H1 (cell line): ENCODE data around the gene USP17L15. TPM values are rescaled to one million over a fixed set of nuclear protein-coding genes. Genes with fewer than 3 reads are reported as not detected.
"Not testable (repeated sequence)": the region's sequence is repeated elsewhere in the genome, so short reads cannot be mapped to it uniquely, and the experiment has no call there.

Experiments
- CTCF ChIA-PET: fragments of 300-600 bp; sonication (Branson Sonifier 250); formaldehyde crosslinking; loops from one replicate; lab custom pipeline; 2021; ENCODE audit not compliant: partially characterized antibody; lab: Charles Lee
- POLR2A ChIA-PET: fragments of 300-600 bp; sonication (Branson Sonifier 250); formaldehyde crosslinking; loops from one replicate; lab custom pipeline; 2021; ENCODE audit warnings: inconsistent platforms; ENCODE audit not compliant: partially characterized antibody; lab: Charles Lee
- DNase-seq, 2 experiments: peaks; one replicate each; pipeline versions ENCODE4 v3.0.0 to v3.0.0-alpha.2; 2010 to 2022; ENCODE audit warnings: low spot score in 2 of 2, low read depth in 1 of 2, mixed read lengths in 1 of 2
- FAIRE-seq: peaks from 2 replicates; lab custom pipeline; 2011; peaks lifted over from hg19 to GRCh38; lab: Jason Lieb, UNC
- H2AFZ ChIP-seq: 2 replicates; pipeline ENCODE4 v1.8.1; 2012; ENCODE audit warnings: low read length, inconsistent platforms
- H2AK5ac ChIP-seq: 2 replicates; pipeline ENCODE4 v1.6.1; 2013; ENCODE audit warnings: low read depth, low read length
- H2BK120ac ChIP-seq: replicated peaks from 2 replicates; pipeline ENCODE3; 2013; ENCODE audit warnings: low read depth, low read length, inconsistent platforms
- H2BK12ac ChIP-seq: 2 replicates; pipeline ENCODE4 v1.6.1; 2013; ENCODE audit warnings: low read depth, low read length
- H2BK15ac ChIP-seq: 2 replicates; pipeline ENCODE4 v1.6.1; 2013; ENCODE audit warnings: low read length
- H2BK20ac ChIP-seq: 2 replicates; pipeline ENCODE4 v1.6.1; 2013; ENCODE audit warnings: low read length
- H2BK5ac ChIP-seq: 2 replicates; pipeline ENCODE4 v1.6.1; 2013; ENCODE audit warnings: low read depth, low read length
- H3K14ac ChIP-seq: 2 replicates; pipeline ENCODE4 v1.6.1; 2013; ENCODE audit warnings: inconsistent platforms; ENCODE audit not compliant: insufficient read length
- H3K18ac ChIP-seq: 2 replicates; pipeline ENCODE4 v1.6.1; 2013; ENCODE audit warnings: low read length; ENCODE audit errors: extremely low read depth
- H3K23ac ChIP-seq: 2 replicates; pipeline ENCODE4 v1.6.1; 2013; ENCODE audit warnings: inconsistent platforms; ENCODE audit not compliant: insufficient read length
- H3K23me2 ChIP-seq: 2 replicates; pipeline ENCODE4 v1.6.1; 2013; ENCODE audit warnings: low read depth, low read length
- H3K27ac ChIP-seq: 2 replicates; pipeline ENCODE4 v1.6.1; 2011; ENCODE audit warnings: low read depth, low read length, inconsistent platforms
- H3K27me3 ChIP-seq, 4 experiments: replicated peaks in 1 of 4; 1 replicate in 1 of 4; 2 replicates in 3 of 4; pipeline versions ENCODE4 v1.6.1 to v1.8.1; 2011 to 2013; ENCODE audit warnings: low read length in 3 of 4, mild to moderate bottlenecking in 3 of 4, inconsistent platforms in 2 of 4, mixed read lengths in 2 of 4, moderate library complexity in 1 of 4; ENCODE audit not compliant: control insufficient read depth in 3 of 4, insufficient read depth in 3 of 4; ENCODE audit errors: extremely low read depth in 1 of 4
- H3K36me3 ChIP-seq, 4 experiments: 2 replicates each; pipeline versions ENCODE4 v1.6.1 to v1.8.1; 2011 to 2013; ENCODE audit warnings: mild to moderate bottlenecking in 4 of 4, low read length in 3 of 4, moderate library complexity in 2 of 4, control low read depth in 1 of 4, inconsistent platforms in 1 of 4; ENCODE audit not compliant: insufficient read depth in 4 of 4, control insufficient read depth in 2 of 4
- H3K4ac ChIP-seq: replicated peaks from 2 replicates; pipeline ENCODE3; 2013; ENCODE audit warnings: low read length, low read depth, mixed read lengths, inconsistent platforms; ENCODE audit not compliant: insufficient read length
- H3K4me1 ChIP-seq, 4 experiments: replicated peaks in 1 of 4; 1 replicate in 1 of 4; 2 replicates in 3 of 4; pipeline versions ENCODE4 v1.6.1 to v1.8.1; 2011 to 2013; ENCODE audit warnings: low read length in 3 of 4, inconsistent platforms in 2 of 4, mixed read lengths in 1 of 4; ENCODE audit not compliant: insufficient read depth in 4 of 4, control insufficient read depth in 3 of 4
- H3K4me2 ChIP-seq, 2 experiments: 2 replicates each; pipeline versions ENCODE4 v1.6.1 to v1.8.1; 2011 to 2013; ENCODE audit warnings: low read depth in 2 of 2, low read length in 2 of 2, control low read depth in 1 of 2, inconsistent platforms in 1 of 2, mild to moderate bottlenecking in 1 of 2; ENCODE audit not compliant: insufficient read depth in 1 of 2
- H3K4me3 ChIP-seq, 4 experiments: fragments of 200-600, 300-600 bp in 1 of 4; sonication (generic), shearing (Covaris generic), sonication (Bioruptor Twin) in 1 of 4; 2 replicates each; pipeline versions ENCODE4 v1.5.1 to v1.8.1; 2011 to 2016; ENCODE audit warnings: low read length in 4 of 4, low read depth in 3 of 4, control low read depth in 2 of 4, inconsistent platforms in 2 of 4, mild to moderate bottlenecking in 2 of 4, mixed read lengths in 1 of 4, moderate library complexity in 1 of 4; ENCODE audit not compliant: insufficient read depth in 2 of 4; ENCODE audit errors: extremely low read depth in 1 of 4
- H3K56ac ChIP-seq: replicated peaks from 2 replicates; pipeline ENCODE3; 2013; ENCODE audit warnings: low read depth, mild to moderate bottlenecking, mixed read lengths, low read length, inconsistent platforms; ENCODE audit not compliant: insufficient read length
- H3K79me1 ChIP-seq: 2 replicates; pipeline ENCODE4 v1.6.1; 2013; ENCODE audit warnings: low read depth, low read length, control low read depth
- H3K79me2 ChIP-seq, 2 experiments: 2 replicates each; pipeline versions ENCODE4 v1.6.1 to v1.8.1; 2012 to 2013; ENCODE audit warnings: low read length in 2 of 2, mild to moderate bottlenecking in 2 of 2, inconsistent platforms in 1 of 2; ENCODE audit not compliant: insufficient read depth in 2 of 2, control insufficient read depth in 1 of 2
- H3K9ac ChIP-seq, 4 experiments: replicated peaks in 1 of 4; 1 replicate in 1 of 4; 2 replicates in 3 of 4; pipeline versions ENCODE4 v1.6.1 to v1.8.1; 2011 to 2013; ENCODE audit warnings: low read depth in 3 of 4, low read length in 3 of 4, control low read depth in 2 of 4, mild to moderate bottlenecking in 2 of 4, moderate library complexity in 2 of 4, inconsistent platforms in 1 of 4; ENCODE audit errors: extremely low read depth in 1 of 4
- H3K9me3 ChIP-seq, 2 experiments: 2 replicates each; pipeline versions ENCODE4 v1.6.1 to v1.8.1; 2012 to 2013; ENCODE audit warnings: mild to moderate bottlenecking in 2 of 2, moderate library complexity in 2 of 2, control low read depth in 1 of 2, inconsistent platforms in 1 of 2, low read depth in 1 of 2, low read length in 1 of 2, mixed read lengths in 1 of 2; ENCODE audit not compliant: insufficient read depth in 2 of 2
- H4K20me1 ChIP-seq, 2 experiments: replicated peaks in 1 of 2; 2 replicates each; pipeline versions ENCODE3 to v1.8.1; 2011 to 2013; ENCODE audit warnings: inconsistent platforms in 2 of 2, low read length in 2 of 2, mild to moderate bottlenecking in 1 of 2; ENCODE audit not compliant: insufficient read depth in 2 of 2, control insufficient read depth in 1 of 2
- H4K5ac ChIP-seq: 2 replicates; pipeline ENCODE4 v1.6.1; 2013; ENCODE audit warnings: low read length, low read depth, mixed read lengths, inconsistent platforms; ENCODE audit not compliant: insufficient read length
- H4K8ac ChIP-seq: 2 replicates; pipeline ENCODE4 v1.8.0; 2013; ENCODE audit warnings: mild to moderate bottlenecking, moderate library complexity, low read length, inconsistent platforms; ENCODE audit not compliant: insufficient read depth; ENCODE audit errors: extremely low read depth
- H4K91ac ChIP-seq: replicated peaks from 2 replicates; pipeline ENCODE3; 2013; ENCODE audit warnings: low read length, mixed read lengths, inconsistent platforms; ENCODE audit not compliant: insufficient read length
- WGBS, 2 experiments: shearing (Covaris generic) in 1 of 2; methylation state at CpG; one replicate each; pipeline versions ENCODE4 v1.1.6 to v1.1.7; 2013 to 2015; ENCODE audit warnings: low lambda C conversion rate in 2 of 2, mixed read lengths in 2 of 2, inconsistent platforms in 1 of 2, low coverage in 1 of 2, missing lambda C conversion rate in 1 of 2; ENCODE audit not compliant: insufficient replicate concordance in 2 of 2, insufficient coverage in 1 of 2, insufficient read length in 1 of 2; ENCODE audit errors: extremely low coverage in 1 of 2, missing lambda C conversion rate in 1 of 2; 5-methylcytosine and 5-hydroxymethylcytosine counted together
- polyA plus RNA-seq, 7 experiments: library from polyadenylated mRNA; depleted of rRNA in 3 of 7; stranded (reverse) in 5 of 7; unstranded in 2 of 7; fragments of >200 nt in 5 of 7; fragments of 200-250 nt in 2 of 7; gene quantifications; 1 replicate in 5 of 7; 2 replicates in 1 of 7; 4 replicates in 1 of 7; pipeline versions ENCODE4 v1.2.1 to v1.2.3, GENCODE V29; 2011 to 2013; ENCODE audit warnings: missing spikeins in 2 of 7, mixed read lengths in 2 of 7
- total RNA-seq: library from RNA; stranded (reverse); fragmentation: NEBNext Ultra II Directional; extraction: Animal tissue kit (Norgen Biotek cat#: 25700); gene quantifications from 2 replicates; pipeline ENCODE4 v1.2.1, GENCODE V29; 2021

USP17L15 gene
- total and polyA plus RNA-seq, 2 of the 8 experiments (the other 6 are each of a cell fraction or from before 2014, with no cell fraction given): not detected

GRCh38 chr4:9247953-9248680, 13.9 kb downstream of the USP17L15 start, which contains the start of gene USP17L18:
USP17L18 (plus strand) TSS chr4:9248630; CDS start chr4:9248630, 0 bp downstream.
- H2BK12ac ChIP-seq, H3K23ac ChIP-seq, H3K56ac ChIP-seq, H4K91ac ChIP-seq, H3K14ac ChIP-seq, FAIRE-seq, H4K5ac ChIP-seq, H2BK20ac ChIP-seq, H3K27me3 ChIP-seq, DNase-seq, H3K79me2 ChIP-seq, H3K79me1 ChIP-seq, H2AK5ac ChIP-seq, H3K9ac ChIP-seq, H3K9me3 ChIP-seq, H2BK120ac ChIP-seq, H3K23me2 ChIP-seq, H3K27ac ChIP-seq, H3K4me1 ChIP-seq, H3K36me3 ChIP-seq, H3K18ac ChIP-seq, POLR2A ChIA-PET, H2BK15ac ChIP-seq, H4K20me1 ChIP-seq, H3K4ac ChIP-seq, H3K4me2 ChIP-seq, H2AFZ ChIP-seq, H3K4me3 ChIP-seq, CTCF ChIA-PET, H4K8ac ChIP-seq, H2BK5ac ChIP-seq: not testable (repeated sequence)
- WGBS, 2 experiments: 93% methylated on average over 22 of the region's 26 CpGs; no CpG with 5 or more reads in 1 of the 2 experiments

- H3K56ac ChIP-seq, H2AK5ac ChIP-seq, H2BK5ac ChIP-seq, CTCF ChIA-PET, H3K9me3 ChIP-seq, H4K5ac ChIP-seq, FAIRE-seq, POLR2A ChIA-PET, H3K79me1 ChIP-seq, H4K91ac ChIP-seq, H3K4ac ChIP-seq, H4K8ac ChIP-seq, H2BK20ac ChIP-seq, H3K23ac ChIP-seq, H3K9ac ChIP-seq, H2BK15ac ChIP-seq, H3K36me3 ChIP-seq, H3K79me2 ChIP-seq, H3K4me3 ChIP-seq, H4K20me1 ChIP-seq, H3K27ac ChIP-seq, DNase-seq, H3K27me3 ChIP-seq, H2AFZ ChIP-seq, H2BK12ac ChIP-seq, H3K14ac ChIP-seq, H3K4me2 ChIP-seq, H3K4me1 ChIP-seq, H3K18ac ChIP-seq, H3K23me2 ChIP-seq, H2BK120ac ChIP-seq: not testable (repeated sequence)
- no CpG with 5 or more reads among the region's 13 CpGs for WGBS, 2 experiments
These were observed 18.9 kb downstream of the USP17L15 start, which contains the start of gene USP17L19 for GRCh38 chr4:9253078-9253477. USP17L19 (plus strand) TSS chr4:9253378; CDS start chr4:9253378, 0 bp downstream.
